Erythroblast (primary cell): ENCODE measurements around the gene VAV2.

ENCODE experiments used
- GATA1 ChIP-seq: IDR thresholded peaks from 2 replicates; pipeline ENCODE4 v1.6.1; 2011; ENCODE audit warnings: low read depth, mild to moderate bottlenecking, control low read depth, low read length, moderate library complexity
- POLR2A ChIP-seq: IDR thresholded peaks from 2 replicates; pipeline ENCODE4 v1.6.1; 2011; ENCODE audit warnings: mild to moderate bottlenecking, low read length

DNA sequence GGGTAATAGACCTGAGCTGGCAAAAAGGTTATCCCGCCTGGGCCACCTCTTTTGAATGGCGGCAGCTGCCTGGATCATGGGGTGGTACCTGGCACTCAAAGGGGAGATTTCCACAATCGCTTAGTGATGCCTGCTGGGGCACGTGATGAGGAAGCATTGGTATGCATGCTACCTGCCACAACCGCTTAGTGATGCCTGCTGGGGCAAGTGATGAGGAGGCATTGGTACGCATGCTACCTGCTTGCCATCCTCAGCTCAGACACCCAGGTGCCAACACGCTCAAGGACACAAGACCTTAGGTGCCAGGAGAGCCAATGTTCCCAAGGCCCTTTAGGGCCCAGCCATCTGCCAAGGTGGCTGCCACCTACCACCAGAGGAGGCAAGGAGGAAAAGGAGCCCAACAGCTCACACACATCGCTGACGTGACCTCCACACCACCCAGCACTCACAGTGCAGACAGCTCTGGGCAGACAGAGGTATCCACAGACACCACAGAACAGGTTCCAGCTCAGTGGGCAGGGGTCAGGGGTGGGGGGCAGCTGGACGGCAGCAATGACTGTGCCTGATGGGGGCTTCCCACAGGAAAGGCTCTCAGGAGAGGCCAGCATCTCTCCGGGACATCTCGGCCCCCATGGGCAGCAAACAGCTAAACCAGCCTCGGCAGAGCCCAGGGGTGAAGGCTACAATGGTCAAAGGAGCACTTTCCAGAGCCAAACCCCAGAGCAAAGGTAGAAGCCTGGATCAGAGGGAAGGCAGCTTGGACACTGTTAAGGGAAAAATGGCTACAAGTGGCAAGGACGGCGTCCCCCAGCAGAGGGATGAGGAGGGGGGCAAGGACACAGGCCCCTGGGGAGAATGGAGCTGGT, 210.9 kb downstream of the VAV2 start:
- no peak for TF ChIP-seq POLR2A
- TF ChIP-seq GATA1 = no peak
